HepG2 (cell line): ENCODE results near the gene GPATCH3. TPM values are rescaled to one million over a fixed set of nuclear protein-coding genes. Genes with fewer than 3 reads are reported as not detected.

Experiments
- CC2D1A ChIP-seq: sonication (generic); formaldehyde crosslinking; IDR thresholded peaks from 2 replicates; pipeline ENCODE4 v1.8.1; 2023; ENCODE audit warnings: mild to moderate bottlenecking, missing genetic modification reagents
- DMAP1 ChIP-seq: IDR thresholded peaks from 2 replicates; pipeline ENCODE4 v1.6.1; 2016
- HES4 ChIP-seq: sonication (generic); formaldehyde crosslinking; IDR thresholded peaks from 2 replicates; pipeline ENCODE4 v1.9.0; 2021; ENCODE audit warnings: mild to moderate bottlenecking, missing genetic modification reagents, borderline replicate concordance
- HOXA5 ChIP-seq: sonication (generic); formaldehyde crosslinking; IDR thresholded peaks from 2 replicates; pipeline ENCODE4 v1.4.0; 2020; ENCODE audit warnings: missing genetic modification reagents
- JUN ChIP-seq: sonication (generic); formaldehyde crosslinking; IDR thresholded peaks from 2 replicates; pipeline ENCODE4 v1.4.0; 2020; ENCODE audit warnings: mild to moderate bottlenecking, missing genetic modification reagents
- KLF16 ChIP-seq, 2 experiments: sonication (generic) in 1 of 2; formaldehyde crosslinking in 1 of 2; IDR thresholded peaks; 2 replicates each; pipeline versions ENCODE4 v1.6.1 to v1.8.0; 2016 to 2023; ENCODE audit warnings: missing genetic modification reagents in 2 of 2, missing compliant biosample characterization in 1 of 2
- NCOA5 ChIP-seq: sonication (generic); formaldehyde crosslinking; IDR thresholded peaks from 2 replicates; pipeline ENCODE4 v1.4.0; 2020; ENCODE audit warnings: missing genetic modification reagents
- NCOR1 ChIP-seq: fragments of 200-600 bp; sonication (generic); IDR thresholded peaks from 2 replicates; pipeline ENCODE4 v1.7.0; 2017; ENCODE audit warnings: antibody characterized with exemption, low read length, borderline replicate concordance
- PCBP1 ChIP-seq: fragments of 200-400 bp; formaldehyde crosslinking; IDR thresholded peaks from 2 replicates; pipeline ENCODE4 v1.6.1; 2017; ENCODE audit warnings: mild to moderate bottlenecking, low read depth, low read length, borderline replicate concordance
- RAD21 ChIP-seq: fragments of 450-650 bp; formaldehyde crosslinking; IDR thresholded peaks from 2 replicates; pipeline ENCODE4 v1.5.0; 2020; ENCODE audit warnings: mild to moderate bottlenecking
- SIX1 ChIP-seq: sonication (generic); formaldehyde crosslinking; IDR thresholded peaks from 2 replicates; pipeline ENCODE4 v1.4.0; 2020; ENCODE audit warnings: missing genetic modification reagents, borderline replicate concordance
- SYNCRIP ChIP-seq: fragments of 200-400 bp; formaldehyde crosslinking; IDR thresholded peaks from 2 replicates; pipeline ENCODE4 v1.6.1; 2018; ENCODE audit warnings: mild to moderate bottlenecking, low read depth, low read length; ENCODE audit not compliant: insufficient read depth
- ZNF3 ChIP-seq: IDR thresholded peaks from 2 replicates; pipeline ENCODE4 v1.7.0; 2017; ENCODE audit warnings: inconsistent platforms
- ZNF446 ChIP-seq: sonication (generic); formaldehyde crosslinking; IDR thresholded peaks from 2 replicates; pipeline ENCODE4 v1.5.0; 2020; ENCODE audit warnings: mild to moderate bottlenecking, missing genetic modification reagents
- ZNF552 ChIP-seq: sonication (generic); formaldehyde crosslinking; IDR thresholded peaks from 2 replicates; pipeline ENCODE4 v1.9.0; 2022; ENCODE audit warnings: missing genetic modification reagents, mild to moderate bottlenecking, borderline replicate concordance
- ZNF724P ChIP-seq: sonication (generic); formaldehyde crosslinking; IDR thresholded peaks from 2 replicates; pipeline ENCODE4 v1.8.0; 2022; ENCODE audit warnings: missing genetic modification reagents, borderline replicate concordance
- polyA plus RNA-seq, 8 experiments: library from polyadenylated mRNA; depleted of rRNA in 3 of 8; stranded (reverse) in 7 of 8; unstranded in 1 of 8; fragments of >200 nt; fragmentation: Illumina TruSeq in 4 of 8; extraction: Trizol in 4 of 8; gene quantifications; 2 replicates each; pipeline versions ENCODE4 v1.2.1 to v1.2.3, GENCODE V29; 2011 to 2016; ENCODE audit warnings: low read depth in 4 of 8, missing spikeins in 1 of 8, mixed read lengths in 1 of 8; ENCODE audit not compliant: insufficient read depth in 1 of 8
- total RNA-seq, 5 experiments: library from RNA; depleted of rRNA; stranded (reverse); fragments of >200 nt; fragmentation: Illumina TruSeq; extraction: Trizol; gene quantifications; 2 replicates each; pipeline ENCODE4 v1.2.3, GENCODE V29; 2016; ENCODE audit warnings: low read depth in 1 of 5
- TF ChIP-seq, protein P1 (sequence below): sonication (generic); formaldehyde crosslinking; IDR thresholded peaks from 2 replicates; pipeline ENCODE4 v1.9.0; 2022; ENCODE audit warnings: low read depth, missing genetic modification reagents
- TF ChIP-seq, protein P2 (sequence below): sonication (generic); formaldehyde crosslinking; IDR thresholded peaks from 2 replicates; pipeline ENCODE4 v1.5.1; 2020; ENCODE audit warnings: missing genetic modification reagents, mild to moderate bottlenecking, borderline replicate concordance
- TF ChIP-seq, protein P3 (sequence below): sonication (generic); formaldehyde crosslinking; IDR thresholded peaks from 2 replicates; pipeline ENCODE4 v1.5.0; 2020; ENCODE audit warnings: missing genetic modification reagents
- TF ChIP-seq, protein P4 (sequence below): sonication (generic); formaldehyde crosslinking; IDR thresholded peaks from 2 replicates; pipeline ENCODE4 v1.9.0; 2022; ENCODE audit warnings: missing genetic modification reagents, mild to moderate bottlenecking, borderline replicate concordance
- TF ChIP-seq, protein P5 (sequence below): sonication (generic); formaldehyde crosslinking; IDR thresholded peaks from 2 replicates; pipeline ENCODE4 v1.4.0; 2020; ENCODE audit warnings: mild to moderate bottlenecking, low read depth, missing genetic modification reagents

The GPATCH3 gene
- total and polyA plus RNA-seq, 2 of the 13 experiments (the other 11 are each of a cell fraction or from before 2014, with no cell fraction given) = 8.3 to 11.0 TPM

DNA sequence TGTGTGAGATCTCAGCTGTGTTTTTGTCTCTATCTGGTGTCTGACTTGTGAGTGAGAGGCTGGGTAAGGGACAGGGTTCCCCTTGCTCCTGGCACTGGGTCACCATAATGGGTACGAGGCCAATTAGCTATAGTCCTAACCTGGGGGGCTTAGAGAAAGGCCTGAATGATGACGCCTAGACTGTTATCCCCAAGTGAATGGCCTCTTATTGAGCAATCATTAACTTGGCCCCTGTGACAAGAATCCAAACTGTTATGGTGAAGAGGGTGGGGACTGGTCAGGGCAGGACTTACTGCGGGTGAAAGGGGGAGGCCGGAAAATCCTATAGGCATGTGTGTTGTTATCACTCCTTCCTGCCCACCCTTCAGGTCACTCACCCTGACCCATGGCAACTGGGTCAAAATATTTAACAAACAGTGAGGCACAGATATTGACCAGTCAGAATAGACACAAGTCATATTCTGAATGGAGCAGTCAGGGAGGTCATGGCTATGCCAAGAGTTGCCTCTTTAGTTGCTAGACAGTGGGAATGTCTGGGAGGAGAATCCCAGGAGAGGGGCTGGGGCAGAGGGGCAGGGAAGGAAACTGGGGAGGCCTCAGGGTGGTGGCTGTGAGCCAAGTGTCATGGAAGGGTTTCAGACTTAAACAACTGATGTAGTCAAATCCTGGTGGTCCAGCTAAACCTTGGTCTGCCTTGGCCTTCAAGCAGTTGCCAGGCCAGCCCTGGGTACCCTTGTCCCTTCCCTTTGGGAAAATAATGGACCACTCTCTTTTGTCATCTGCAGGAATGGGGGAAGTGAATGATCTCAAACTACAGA lies 10.3 kb upstream of the GPATCH3 start (continued):
- TF ChIP-seq SYNCRIP (no peak), ZNF552 (CRISPR knock-in tag) (no peak; the same call in 1 of the 2 replicates), ZNF724P (peak; percentile 88; the same call in 1 of the 2 replicates), NCOA5 (CRISPR knock-in tag) (0 out of 2 replicates have a peak, but pooled peaks have one; percentile 55), JUN (peak; percentile 60; the same call in 1 of the 2 replicates), DMAP1 (CRISPR knock-in tag) (no peak), ZNF446 (no peak), KLF16 (CRISPR knock-in tag; IDR thresholded peaks at IDR 0.05) (peak in 1 of 2 experiments; percentile 89; a peak in 1 of 4 replicates), HOXA5 (CRISPR knock-in tag) (peak; percentile 54; the same call in 1 of the 2 replicates), SIX1 (no peak; the same call in 1 of the 2 replicates), NCOR1 (peak; percentile 93), CC2D1A (CRISPR knock-in tag) (no peak), ZNF3 (CRISPR knock-in tag) (no peak), HES4 (CRISPR knock-in tag) (no peak), RAD21 (CRISPR knock-in tag) (no peak), PCBP1 (no peak)
- TF ChIP-seq, protein P1, sequence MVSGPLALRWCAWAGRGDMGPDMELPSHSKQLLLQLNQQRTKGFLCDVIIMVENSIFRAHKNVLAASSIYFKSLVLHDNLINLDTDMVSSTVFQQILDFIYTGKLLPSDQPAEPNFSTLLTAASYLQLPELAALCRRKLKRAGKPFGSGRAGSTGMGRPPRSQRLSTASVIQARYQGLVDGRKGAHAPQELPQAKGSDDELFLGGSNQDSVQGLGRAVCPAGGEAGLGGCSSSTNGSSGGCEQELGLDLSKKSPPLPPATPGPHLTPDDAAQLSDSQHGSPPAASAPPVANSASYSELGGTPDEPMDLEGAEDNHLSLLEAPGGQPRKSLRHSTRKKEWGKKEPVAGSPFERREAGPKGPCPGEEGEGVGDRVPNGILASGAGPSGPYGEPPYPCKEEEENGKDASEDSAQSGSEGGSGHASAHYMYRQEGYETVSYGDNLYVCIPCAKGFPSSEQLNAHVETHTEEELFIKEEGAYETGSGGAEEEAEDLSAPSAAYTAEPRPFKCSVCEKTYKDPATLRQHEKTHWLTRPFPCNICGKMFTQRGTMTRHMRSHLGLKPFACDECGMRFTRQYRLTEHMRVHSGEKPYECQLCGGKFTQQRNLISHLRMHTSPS (CRISPR knock-in tag) = peak; percentile 85
- TF ChIP-seq, protein P2, sequence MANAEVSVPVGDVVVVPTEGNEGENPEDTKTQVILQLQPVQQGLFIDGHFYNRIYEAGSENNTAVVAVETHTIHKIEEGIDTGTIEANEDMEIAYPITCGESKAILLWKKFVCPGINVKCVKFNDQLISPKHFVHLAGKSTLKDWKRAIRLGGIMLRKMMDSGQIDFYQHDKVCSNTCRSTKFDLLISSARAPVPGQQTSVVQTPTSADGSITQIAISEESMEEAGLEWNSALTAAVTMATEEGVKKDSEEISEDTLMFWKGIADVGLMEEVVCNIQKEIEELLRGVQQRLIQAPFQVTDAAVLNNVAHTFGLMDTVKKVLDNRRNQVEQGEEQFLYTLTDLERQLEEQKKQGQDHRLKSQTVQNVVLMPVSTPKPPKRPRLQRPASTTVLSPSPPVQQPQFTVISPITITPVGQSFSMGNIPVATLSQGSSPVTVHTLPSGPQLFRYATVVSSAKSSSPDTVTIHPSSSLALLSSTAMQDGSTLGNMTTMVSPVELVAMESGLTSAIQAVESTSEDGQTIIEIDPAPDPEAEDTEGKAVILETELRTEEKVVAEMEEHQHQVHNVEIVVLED (CRISPR knock-in tag) = peak; percentile 54; the same call in 1 of the 2 replicates
- TF ChIP-seq, protein P3, sequence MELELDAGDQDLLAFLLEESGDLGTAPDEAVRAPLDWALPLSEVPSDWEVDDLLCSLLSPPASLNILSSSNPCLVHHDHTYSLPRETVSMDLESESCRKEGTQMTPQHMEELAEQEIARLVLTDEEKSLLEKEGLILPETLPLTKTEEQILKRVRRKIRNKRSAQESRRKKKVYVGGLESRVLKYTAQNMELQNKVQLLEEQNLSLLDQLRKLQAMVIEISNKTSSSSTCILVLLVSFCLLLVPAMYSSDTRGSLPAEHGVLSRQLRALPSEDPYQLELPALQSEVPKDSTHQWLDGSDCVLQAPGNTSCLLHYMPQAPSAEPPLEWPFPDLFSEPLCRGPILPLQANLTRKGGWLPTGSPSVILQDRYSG (CRISPR knock-in tag) = peak; percentile 83
- TF ChIP-seq, protein P4, sequence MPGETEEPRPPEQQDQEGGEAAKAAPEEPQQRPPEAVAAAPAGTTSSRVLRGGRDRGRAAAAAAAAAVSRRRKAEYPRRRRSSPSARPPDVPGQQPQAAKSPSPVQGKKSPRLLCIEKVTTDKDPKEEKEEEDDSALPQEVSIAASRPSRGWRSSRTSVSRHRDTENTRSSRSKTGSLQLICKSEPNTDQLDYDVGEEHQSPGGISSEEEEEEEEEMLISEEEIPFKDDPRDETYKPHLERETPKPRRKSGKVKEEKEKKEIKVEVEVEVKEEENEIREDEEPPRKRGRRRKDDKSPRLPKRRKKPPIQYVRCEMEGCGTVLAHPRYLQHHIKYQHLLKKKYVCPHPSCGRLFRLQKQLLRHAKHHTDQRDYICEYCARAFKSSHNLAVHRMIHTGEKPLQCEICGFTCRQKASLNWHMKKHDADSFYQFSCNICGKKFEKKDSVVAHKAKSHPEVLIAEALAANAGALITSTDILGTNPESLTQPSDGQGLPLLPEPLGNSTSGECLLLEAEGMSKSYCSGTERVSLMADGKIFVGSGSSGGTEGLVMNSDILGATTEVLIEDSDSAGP (CRISPR knock-in tag) = no peak
- TF ChIP-seq, protein P5, sequence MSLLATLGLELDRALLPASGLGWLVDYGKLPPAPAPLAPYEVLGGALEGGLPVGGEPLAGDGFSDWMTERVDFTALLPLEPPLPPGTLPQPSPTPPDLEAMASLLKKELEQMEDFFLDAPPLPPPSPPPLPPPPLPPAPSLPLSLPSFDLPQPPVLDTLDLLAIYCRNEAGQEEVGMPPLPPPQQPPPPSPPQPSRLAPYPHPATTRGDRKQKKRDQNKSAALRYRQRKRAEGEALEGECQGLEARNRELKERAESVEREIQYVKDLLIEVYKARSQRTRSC (CRISPR knock-in tag) = no peak
